Measurements from ENCODE around the gene POU2AF2. TPM values are rescaled to one million over a fixed set of nuclear protein-coding genes. Genes with fewer than 3 reads are reported as not detected.
"Not testable (repeated sequence)": the region's sequence is repeated elsewhere in the genome, so short reads cannot be mapped to it uniquely, and the experiment has no call there.

Gene POU2AF2
- total RNA-seq, 3 donors from 2014 or later = 2.0 TPM; not detected in 2

- Histone ChIP-seq H3K9me3 (no peaks in the 10 kb centered on the region), H3K27me3 (no peaks in the 10 kb centered on the region), H3K4me3 (no peak overlapping the region), H3K4me1 (no peaks in the 10 kb centered on the region), H3K27ac (no peak overlapping the region), H3K36me3 (no peaks in the 10 kb centered on the region)
- TF ChIP-seq, protein P1, sequence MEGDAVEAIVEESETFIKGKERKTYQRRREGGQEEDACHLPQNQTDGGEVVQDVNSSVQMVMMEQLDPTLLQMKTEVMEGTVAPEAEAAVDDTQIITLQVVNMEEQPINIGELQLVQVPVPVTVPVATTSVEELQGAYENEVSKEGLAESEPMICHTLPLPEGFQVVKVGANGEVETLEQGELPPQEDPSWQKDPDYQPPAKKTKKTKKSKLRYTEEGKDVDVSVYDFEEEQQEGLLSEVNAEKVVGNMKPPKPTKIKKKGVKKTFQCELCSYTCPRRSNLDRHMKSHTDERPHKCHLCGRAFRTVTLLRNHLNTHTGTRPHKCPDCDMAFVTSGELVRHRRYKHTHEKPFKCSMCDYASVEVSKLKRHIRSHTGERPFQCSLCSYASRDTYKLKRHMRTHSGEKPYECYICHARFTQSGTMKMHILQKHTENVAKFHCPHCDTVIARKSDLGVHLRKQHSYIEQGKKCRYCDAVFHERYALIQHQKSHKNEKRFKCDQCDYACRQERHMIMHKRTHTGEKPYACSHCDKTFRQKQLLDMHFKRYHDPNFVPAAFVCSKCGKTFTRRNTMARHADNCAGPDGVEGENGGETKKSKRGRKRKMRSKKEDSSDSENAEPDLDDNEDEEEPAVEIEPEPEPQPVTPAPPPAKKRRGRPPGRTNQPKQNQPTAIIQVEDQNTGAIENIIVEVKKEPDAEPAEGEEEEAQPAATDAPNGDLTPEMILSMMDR (IDR thresholded peaks at IDR 0.05) = no peak
- TF ChIP-seq POLR2A (IDR thresholded peaks at IDR 0.05) (no peak), POLR2AphosphoS5 (IDR thresholded peaks at IDR 0.05) (no peak)
- no peak for DNase-seq (ENCODE audit: low spot score in 2 of 2)
- intact Hi-C loops (cut with DNase I; ENCODE audit: low total_unique reads) = no loop called here
Observed at GRCh38 chr11:111312076-111312475, 66.6 kb downstream of the POU2AF2 start.

- intact Hi-C loops (cut with DNase I; ENCODE audit: low total_unique reads) = no loop called here
- H3K4me3 ChIP-seq = no peak overlapping the region
- H3K4me1 ChIP-seq = no peaks in the 10 kb centered on the region
- no peaks in the 10 kb centered on the region for H3K27me3 ChIP-seq
- no peak for DNase-seq (ENCODE audit: low spot score in 2 of 2)
- no peaks in the 10 kb centered on the region for H3K9me3 ChIP-seq
- no peaks in the 10 kb centered on the region for H3K36me3 ChIP-seq
- TF ChIP-seq POLR2AphosphoS5 (IDR thresholded peaks at IDR 0.05) (no peak), POLR2A (IDR thresholded peaks at IDR 0.05) (no peak)
- TF ChIP-seq, protein P1 (IDR thresholded peaks at IDR 0.05) = no peak
- no peak overlapping the region for H3K27ac ChIP-seq
Observed at GRCh38 chr11:111319296-111319695, 73.8 kb downstream of the POU2AF2 start.

- H3K27me3 ChIP-seq; H3K4me3 ChIP-seq; intact Hi-C loops (cut with DNase I; ENCODE audit: low total_unique reads); H3K9me3 ChIP-seq; H3K36me3 ChIP-seq; H3K4me1 ChIP-seq; DNase-seq (ENCODE audit: low spot score in 2 of 2): not testable (repeated sequence)
- H3K27ac ChIP-seq = peak overlapping the region in 1 of 2 donors; percentile 50
Observed at GRCh38 chr11:111320199-111320598, 74.7 kb downstream of the POU2AF2 start.

GRCh38 chr11:111320728-111321568 lies 75.4 kb downstream of the POU2AF2 start:
- Histone ChIP-seq H3K27me3 (no peaks in the 10 kb centered on the region), H3K27ac (peak overlapping the region; percentile 45 to 50), H3K9me3 (no peaks in the 10 kb centered on the region), H3K36me3 (no peaks in the 10 kb centered on the region), H3K4me3 (no peak overlapping the region), H3K4me1 (no peaks in the 10 kb centered on the region)
- DNase-seq (ENCODE audit: low spot score in 2 of 2) = peak in 1 of 2 donors; percentile 42
- intact Hi-C loops (cut with DNase I; ENCODE audit: low total_unique reads) = no loop called here
- TF ChIP-seq POLR2A (IDR thresholded peaks at IDR 0.05) = no peak
- no peak for TF ChIP-seq POLR2AphosphoS5 (IDR thresholded peaks at IDR 0.05)
- TF ChIP-seq, protein P1 (IDR thresholded peaks at IDR 0.05) = no peak

DNA sequence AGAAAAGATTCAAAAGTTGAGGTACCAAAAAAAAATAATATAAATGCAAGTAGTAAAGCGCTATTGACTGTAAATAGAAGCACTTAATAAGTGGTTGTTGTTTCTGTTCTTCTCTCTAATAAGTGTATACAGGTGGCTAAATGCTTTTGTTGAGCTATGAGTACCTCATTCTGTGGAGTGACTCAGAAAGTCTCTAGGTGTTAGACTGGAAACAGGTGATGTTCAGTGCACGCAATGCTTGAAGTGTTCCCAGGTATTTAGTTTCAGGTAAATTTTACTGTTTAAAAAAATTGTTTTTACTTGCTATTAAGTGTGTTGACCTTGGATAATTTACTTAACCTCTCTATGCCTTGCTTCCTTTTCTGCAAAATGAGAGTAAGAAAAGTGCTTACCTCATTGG lies 77.0 kb downstream of the POU2AF2 start:
- no peaks in the 10 kb centered on the region for H3K9me3 ChIP-seq
- TF ChIP-seq POLR2AphosphoS5 (IDR thresholded peaks at IDR 0.05) (no peak), POLR2A (IDR thresholded peaks at IDR 0.05) (no peak)
- TF ChIP-seq, protein P1 (IDR thresholded peaks at IDR 0.05) = no peak
- DNase-seq (ENCODE audit: low spot score in 2 of 2) = no peak
- no peaks in the 10 kb centered on the region for H3K27me3 ChIP-seq
- H3K27ac ChIP-seq = no peak overlapping the region
- intact Hi-C loops (cut with DNase I; ENCODE audit: low total_unique reads) = no loop called here
- no peak overlapping the region for H3K4me3 ChIP-seq
- no peaks in the 10 kb centered on the region for H3K36me3 ChIP-seq
- H3K4me1 ChIP-seq = peaks cover 0 to 6% of the 10 kb centered on the region in 2 donors

Data from breast epithelium (tissue), 4 donors.